Sigmoid colon (tissue), 7 donors: Measurements from ENCODE around the gene SLC24A4. TPM values are rescaled to one million over a fixed set of nuclear protein-coding genes. Genes with fewer than 3 reads are reported as not detected.
A peak's percentile ranks its signal among the peaks of the same experiment; 100 is the strongest.

Experiments
- DNase-seq: peaks from one replicate; pipeline ENCODE4 v3.0.0-alpha.2; 2019
- H3K27ac ChIP-seq, 4 donors: fragments of 200-600 bp; sonication (generic); one replicate each; pipeline ENCODE4 v1.5.1; 2016 to 2019; ENCODE audit warnings: mild to moderate bottlenecking in 1 of 4
- H3K27me3 ChIP-seq, 3 donors: fragments of 200-600 bp; sonication (generic); one replicate each; pipeline ENCODE4 v1.5.1; 2019; ENCODE audit warnings: mild to moderate bottlenecking in 1 of 3
- H3K36me3 ChIP-seq, 4 donors: fragments of 200-600 bp; sonication (generic); one replicate each; pipeline ENCODE4 v1.5.1; 2016 to 2019
- H3K4me1 ChIP-seq, 4 donors: fragments of 200-600 bp; sonication (generic); one replicate each; pipeline ENCODE4 v1.5.1; 2017 to 2019
- H3K4me3 ChIP-seq, 4 donors: fragments of 200-600 bp; sonication (generic); one replicate each; pipeline ENCODE4 v1.5.1; 2017 to 2019; ENCODE audit warnings: mild to moderate bottlenecking in 2 of 4, moderate library complexity in 1 of 4
- H3K9me3 ChIP-seq, 4 donors: fragments of 200-600 bp in 3 of 4; sonication (generic) in 3 of 4; one replicate each; pipeline versions ENCODE4 v1.5.1 to v1.6.1; 2013 to 2019
- EP300 ChIP-seq, 4 donors: sonication (generic); formaldehyde crosslinking; IDR thresholded peaks; one replicate each; pipeline ENCODE4 v1.6.1; 2017; ENCODE audit warnings: antibody characterized with exemption in 4 of 4
- POLR2A ChIP-seq, 2 donors: fragments of 450-650 bp; IDR thresholded peaks; one replicate each; pipeline ENCODE4 v1.6.1; 2016; ENCODE audit warnings: antibody characterized with exemption in 2 of 2, mild to moderate bottlenecking in 2 of 2, moderate library complexity in 2 of 2
- POLR2AphosphoS5 ChIP-seq, 4 donors: sonication (generic); formaldehyde crosslinking; IDR thresholded peaks; one replicate each; pipeline ENCODE4 v1.6.1; 2017; ENCODE audit warnings: antibody characterized with exemption in 4 of 4
- WGBS, 2 donors: extraction: QIAGEN DNeasy Blood & Tissue Kit; methylation state at CpG; one replicate each; pipeline ENCODE4 v1.1.7; 2013; 5-methylcytosine and 5-hydroxymethylcytosine counted together
- intact Hi-C: fragments of 100-400 bp; cut with DNase I; formaldehyde crosslinking; loops from one replicate; pipeline ENCODE4 v1.15.1; 2023
- polyA plus RNA-seq, 3 donors: library from polyadenylated mRNA; stranded (reverse); fragments of 200-250 nt; gene quantifications; one replicate each; pipeline ENCODE4 v1.2.3, GENCODE V29; 2013
- total RNA-seq, 4 donors: library from RNA; depleted of rRNA; stranded (reverse); fragments of >200 nt; gene quantifications; one replicate each; pipeline ENCODE4 v1.1.0, GENCODE V29; 2016
- TF ChIP-seq, protein P1 (sequence below), 4 experiments: fragments of 450-650 bp in 3 of 4; fragments of 200-600 bp in 1 of 4; IDR thresholded peaks; one replicate each; pipeline ENCODE4 v1.5.1; 2016 to 2019; ENCODE audit warnings: antibody characterized with exemption in 4 of 4, mild to moderate bottlenecking in 3 of 4, moderate library complexity in 2 of 4
- donor health status: healthy with polysubstance abuse.
- donor health status: Bipolar disorder and iron deficiency.
- donor health status: healthy.

SLC24A4 gene
- total and polyA plus RNA-seq, 7 donors: under 0.01 to 1.4 (median 0.77) TPM; not detected in 1

DNA sequence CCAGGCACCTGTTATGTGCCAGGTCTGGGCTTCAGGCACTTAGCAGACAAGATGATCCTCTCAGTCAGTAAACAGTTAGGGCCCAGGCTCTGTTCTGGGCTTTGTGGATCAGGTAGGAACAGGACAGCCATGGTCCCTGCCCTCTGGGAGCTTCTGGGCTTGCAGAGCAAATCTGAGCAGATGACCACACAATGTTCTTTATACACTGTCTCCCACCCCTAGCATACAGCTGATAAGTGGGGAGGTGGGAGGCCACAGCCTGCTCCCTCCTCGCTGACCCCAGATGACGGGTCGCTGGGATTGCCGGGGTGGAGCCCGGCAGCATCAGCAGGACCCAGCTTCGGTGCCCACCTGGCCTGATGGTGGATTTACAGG, 137.6 kb downstream of the SLC24A4 start:
- Histone ChIP-seq H3K27ac (peak overlapping the region in 3 of 4 donors; percentile 19 to 49 (median 39)), H3K9me3 (no peaks in the 10 kb centered on the region), H3K4me3 (no peak overlapping the region), H3K4me1 (peaks cover 0 to 11% (median 7%) of the 10 kb centered on the region in 4 donors), H3K27me3 (no peaks in the 10 kb centered on the region), H3K36me3 (no peaks in the 10 kb centered on the region)
- WGBS, 2 donors: 79 to 93% methylated on average over 6 of the region's 6 CpGs
- TF ChIP-seq POLR2AphosphoS5 (IDR thresholded peaks at IDR 0.05) (no peak), EP300 (IDR thresholded peaks at IDR 0.05) (no peak), POLR2A (IDR thresholded peaks at IDR 0.05) (no peak)
- TF ChIP-seq, protein P1, sequence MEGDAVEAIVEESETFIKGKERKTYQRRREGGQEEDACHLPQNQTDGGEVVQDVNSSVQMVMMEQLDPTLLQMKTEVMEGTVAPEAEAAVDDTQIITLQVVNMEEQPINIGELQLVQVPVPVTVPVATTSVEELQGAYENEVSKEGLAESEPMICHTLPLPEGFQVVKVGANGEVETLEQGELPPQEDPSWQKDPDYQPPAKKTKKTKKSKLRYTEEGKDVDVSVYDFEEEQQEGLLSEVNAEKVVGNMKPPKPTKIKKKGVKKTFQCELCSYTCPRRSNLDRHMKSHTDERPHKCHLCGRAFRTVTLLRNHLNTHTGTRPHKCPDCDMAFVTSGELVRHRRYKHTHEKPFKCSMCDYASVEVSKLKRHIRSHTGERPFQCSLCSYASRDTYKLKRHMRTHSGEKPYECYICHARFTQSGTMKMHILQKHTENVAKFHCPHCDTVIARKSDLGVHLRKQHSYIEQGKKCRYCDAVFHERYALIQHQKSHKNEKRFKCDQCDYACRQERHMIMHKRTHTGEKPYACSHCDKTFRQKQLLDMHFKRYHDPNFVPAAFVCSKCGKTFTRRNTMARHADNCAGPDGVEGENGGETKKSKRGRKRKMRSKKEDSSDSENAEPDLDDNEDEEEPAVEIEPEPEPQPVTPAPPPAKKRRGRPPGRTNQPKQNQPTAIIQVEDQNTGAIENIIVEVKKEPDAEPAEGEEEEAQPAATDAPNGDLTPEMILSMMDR (IDR thresholded peaks at IDR 0.05): no peak
- intact Hi-C loops: no loop called here
- DNase-seq: peak; percentile 35

DNA sequence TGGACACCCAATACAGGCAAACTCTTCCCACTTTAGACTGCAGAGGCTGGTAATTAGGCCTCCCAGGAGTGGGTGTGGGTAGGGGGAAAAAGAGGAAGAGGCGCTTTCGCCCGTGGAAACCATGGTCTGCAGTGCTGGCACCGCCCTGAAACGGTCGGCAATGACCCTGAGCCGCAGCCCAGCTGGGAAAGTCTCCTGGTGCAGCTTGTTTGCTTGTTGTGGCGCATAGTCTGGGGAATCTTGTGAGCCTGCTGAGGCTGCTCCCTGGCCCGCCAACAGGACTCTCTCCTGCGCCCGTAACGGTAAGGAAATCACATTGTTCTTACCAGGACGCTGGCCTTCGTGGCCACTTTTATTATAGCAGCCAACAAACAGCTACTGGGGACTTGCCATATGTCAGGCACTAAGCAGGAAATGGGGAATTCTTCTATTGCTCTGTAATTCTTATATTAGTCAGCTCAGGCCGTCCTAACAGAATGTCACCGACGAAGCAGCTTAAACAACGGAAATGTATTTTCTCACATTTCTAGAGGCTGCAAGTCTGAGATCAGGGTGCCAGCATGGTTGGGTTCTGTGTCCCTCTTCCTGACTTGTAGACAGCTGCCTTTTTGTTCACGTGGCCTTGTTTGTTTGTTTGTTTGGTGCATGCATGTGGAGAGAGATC, 138.1 kb downstream of the SLC24A4 start:
- TF ChIP-seq EP300 (IDR thresholded peaks at IDR 0.05): no peak
- TF ChIP-seq POLR2A (IDR thresholded peaks at IDR 0.05): no peak
- TF ChIP-seq, protein P1 (IDR thresholded peaks at IDR 0.05): no peak
- no peak for TF ChIP-seq POLR2AphosphoS5 (IDR thresholded peaks at IDR 0.05)
- Histone ChIP-seq H3K27ac (peak overlapping the region in 3 of 4 donors; percentile 19 to 49 (median 39)), H3K27me3 (no peaks in the 10 kb centered on the region), H3K9me3 (no peaks in the 10 kb centered on the region), H3K4me3 (peak overlapping the region in 1 of 4 donors; percentile 12), H3K36me3 (no peaks in the 10 kb centered on the region), H3K4me1 (peaks cover 0 to 11% (median 7%) of the 10 kb centered on the region in 4 donors)
- 17 to 40% methylated on average over 19 of the region's 19 CpGs for WGBS, 2 donors
- DNase-seq: peak; percentile 68
- intact Hi-C loops: no loop called here

DNA sequence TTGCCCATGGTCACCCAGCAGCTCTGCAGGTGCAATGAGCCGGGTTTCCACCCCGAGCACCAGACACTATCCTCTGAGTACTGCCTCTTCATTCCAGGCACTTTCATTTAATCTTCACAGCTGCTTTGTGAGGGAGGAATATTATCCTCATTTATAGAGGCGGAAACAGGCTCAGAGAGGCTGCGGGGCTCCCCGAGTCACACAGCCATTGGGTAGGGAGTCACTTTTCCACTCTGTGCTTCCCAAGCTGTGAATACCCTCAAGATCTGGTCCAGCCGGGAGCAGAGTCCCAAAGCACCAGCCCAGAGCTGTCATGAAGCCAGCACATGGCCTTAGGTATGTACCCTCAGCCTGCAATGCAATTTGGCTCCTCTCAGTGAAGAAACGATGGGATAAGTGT, 138.9 kb downstream of the SLC24A4 start:
- H3K27ac ChIP-seq: peak overlapping the region in 1 of 4 donors; percentile 49
- intact Hi-C loops: no loop called here

DNA sequence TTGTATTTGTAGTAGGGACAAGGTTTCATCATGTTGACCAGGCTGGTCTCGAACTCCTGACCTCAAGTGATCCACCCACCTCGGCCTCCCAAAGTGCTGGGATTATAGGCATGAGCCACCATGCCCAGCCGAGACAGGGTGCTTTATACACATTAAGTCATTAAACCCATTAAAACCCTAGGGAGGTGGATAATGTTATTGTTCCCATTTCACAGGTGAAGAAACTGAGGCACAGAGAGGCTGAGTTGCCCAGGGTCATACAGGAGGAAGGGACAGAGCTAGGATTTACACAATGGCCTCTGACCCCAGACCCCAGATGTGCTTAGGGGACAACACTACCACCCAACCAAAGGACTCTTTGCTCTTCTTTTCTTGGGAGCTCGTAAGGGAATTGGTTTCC, 139.6 kb downstream of the SLC24A4 start:
- 94 to 96% methylated on average over 4 of the region's 4 CpGs for WGBS, 2 donors
- intact Hi-C loops: no loop called here
- no peak overlapping the region for H3K27ac ChIP-seq

More for the DNA sequence above, 138.9 kb downstream of the SLC24A4 start:
- peaks cover 0 to 5% (median 2%) of the 10 kb centered on the region in 4 donors for H3K4me1 ChIP-seq
- 93% methylated on average over 7 of the region's 7 CpGs for WGBS, 2 donors
- H3K36me3 ChIP-seq: no peaks in the 10 kb centered on the region
- no peak for DNase-seq
- H3K9me3 ChIP-seq: no peaks in the 10 kb centered on the region
- H3K4me3 ChIP-seq: peak overlapping the region in 1 of 4 donors; percentile 12
- TF ChIP-seq POLR2AphosphoS5 (IDR thresholded peaks at IDR 0.05): no peak
- TF ChIP-seq POLR2A (IDR thresholded peaks at IDR 0.05): no peak
- TF ChIP-seq EP300 (IDR thresholded peaks at IDR 0.05): no peak
- TF ChIP-seq, protein P1 (IDR thresholded peaks at IDR 0.05): no peak
- H3K27me3 ChIP-seq: no peaks in the 10 kb centered on the region

More for the DNA sequence above, 139.6 kb downstream of the SLC24A4 start:
- Histone ChIP-seq H3K4me3 (no peak overlapping the region), H3K4me1 (peaks cover 0 to 4% (median 0%) of the 10 kb centered on the region in 4 donors), H3K27me3 (no peaks in the 10 kb centered on the region), H3K36me3 (no peaks in the 10 kb centered on the region), H3K9me3 (peaks cover 0 to 6% (median 2%) of the 10 kb centered on the region in 4 donors)
- TF ChIP-seq, protein P1 (IDR thresholded peaks at IDR 0.05): no peak
- no peak for TF ChIP-seq EP300 (IDR thresholded peaks at IDR 0.05)
- no peak for TF ChIP-seq POLR2A (IDR thresholded peaks at IDR 0.05)
- no peak for TF ChIP-seq POLR2AphosphoS5 (IDR thresholded peaks at IDR 0.05)
- peak; percentile 20 for DNase-seq
